ENCODE data around the gene SLC22A5.

The SLC22A5 gene

GRCh38 chr5:132417010-132417439 is 47.5 kb downstream of the SLC22A5 start:
- Histone ChIP-seq H3K4me3 (ENCODE audit: low read depth in 1 of 2, low read length in 2 of 2) (peak overlapping the region in 1 of 2 experiments; percentile 27; a peak in 1 of 4 replicates), H3K9ac (ENCODE audit: low read depth, low read length) (peak overlapping the region; percentile 98), H3K4me1 (ENCODE audit: insufficient read depth, low read length) (peaks cover 90% of the 10 kb centered on the region), H3K27me3 (ENCODE audit: insufficient read depth, low read length, poor library complexity) (no peaks in the 10 kb centered on the region), H3K27ac (ENCODE audit: low read length) (peak overlapping the region; percentile 99), H3K4me2 (ENCODE audit: insufficient read depth, low read length) (peak overlapping the region; percentile 80), H3K79me2 (ENCODE audit: insufficient read depth, low read length) (peaks cover 99% of the 10 kb centered on the region), H2AFZ (ENCODE audit: low read depth, low read length) (no peak overlapping the region), H4K20me1 (ENCODE audit: insufficient read depth, low read length) (no peaks in the 10 kb centered on the region), H3K36me3 (ENCODE audit: insufficient read depth, low read length) (peaks cover 48% of the 10 kb centered on the region), H3K9me3 (ENCODE audit: insufficient read depth, low read length, severe bottlenecking) (no peaks in the 10 kb centered on the region)
- no peak for ATAC-seq (ENCODE audit: insufficient read depth, low read depth)
- TF ChIP-seq CTCF (IDR thresholded peaks at IDR 0.05; ENCODE audit: borderline replicate concordance, extremely low read depth, low read length, poor library complexity, severe bottlenecking) (no peak), EZH2 (IDR thresholded peaks at IDR 0.05; ENCODE audit: borderline replicate concordance, low read depth, low read length, severe bottlenecking) (no peak)
- no peak for DNase-seq

- H3K27ac ChIP-seq (ENCODE audit: low read length), result peak overlapping the region; percentile 99
Observed at GRCh38 chr5:132417461-132417860, 48.0 kb downstream of the SLC22A5 start.

GRCh38 chr5:132417889-132418485 is 48.5 kb downstream of the SLC22A5 start:
- peak overlapping the region; percentile 80 for H3K4me2 ChIP-seq (ENCODE audit: insufficient read depth, low read length)
- DNase-seq (peak; percentile 62), ATAC-seq (ENCODE audit: insufficient read depth, low read depth) (peak; percentile 7; the same call in 1 of the 3 replicates)
- H3K4me1 ChIP-seq (ENCODE audit: insufficient read depth, low read length), result peaks cover 99% of the 10 kb centered on the region
- peaks cover 99% of the 10 kb centered on the region for H3K79me2 ChIP-seq (ENCODE audit: insufficient read depth, low read length)
- H3K4me3 ChIP-seq (ENCODE audit: low read depth in 1 of 2, low read length in 2 of 2), result peak overlapping the region in 1 of 2 experiments; percentile 27; a peak in 1 of 4 replicates
- H3K36me3 ChIP-seq (ENCODE audit: insufficient read depth, low read length), result peaks cover 58% of the 10 kb centered on the region
- no peaks in the 10 kb centered on the region for H4K20me1 ChIP-seq (ENCODE audit: insufficient read depth, low read length)
- H3K9me3 ChIP-seq (ENCODE audit: insufficient read depth, low read length, severe bottlenecking), result no peaks in the 10 kb centered on the region
- H3K27ac ChIP-seq (ENCODE audit: low read length), result peak overlapping the region; percentile 99
- peak overlapping the region; percentile 98 for H3K9ac ChIP-seq (ENCODE audit: low read depth, low read length)
- H2AFZ ChIP-seq (ENCODE audit: low read depth, low read length), result no peak overlapping the region
- TF ChIP-seq CTCF (IDR thresholded peaks at IDR 0.05; ENCODE audit: borderline replicate concordance, extremely low read depth, low read length, poor library complexity, severe bottlenecking) (no peak), EZH2 (IDR thresholded peaks at IDR 0.05; ENCODE audit: borderline replicate concordance, low read depth, low read length, severe bottlenecking) (no peak)
- H3K27me3 ChIP-seq (ENCODE audit: insufficient read depth, low read length, poor library complexity), result no peaks in the 10 kb centered on the region

More at GRCh38 chr5:132417461-132417860, 48.0 kb downstream of the SLC22A5 start:
- Histone ChIP-seq H3K36me3 (ENCODE audit: insufficient read depth, low read length) (peaks cover 53% of the 10 kb centered on the region), H3K4me1 (ENCODE audit: insufficient read depth, low read length) (peaks cover 94% of the 10 kb centered on the region), H3K9ac (ENCODE audit: low read depth, low read length) (peak overlapping the region; percentile 98), H4K20me1 (ENCODE audit: insufficient read depth, low read length) (no peaks in the 10 kb centered on the region), H3K27me3 (ENCODE audit: insufficient read depth, low read length, poor library complexity) (no peaks in the 10 kb centered on the region), H3K4me3 (ENCODE audit: low read depth in 1 of 2, low read length in 2 of 2) (peak overlapping the region in 1 of 2 experiments; percentile 27; a peak in 2 of 4 replicates), H2AFZ (ENCODE audit: low read depth, low read length) (no peak overlapping the region), H3K79me2 (ENCODE audit: insufficient read depth, low read length) (peaks cover 99% of the 10 kb centered on the region), H3K4me2 (ENCODE audit: insufficient read depth, low read length) (peak overlapping the region; percentile 80), H3K9me3 (ENCODE audit: insufficient read depth, low read length, severe bottlenecking) (no peaks in the 10 kb centered on the region)
- no peak for ATAC-seq (ENCODE audit: insufficient read depth, low read depth)
- TF ChIP-seq EZH2 (IDR thresholded peaks at IDR 0.05; ENCODE audit: borderline replicate concordance, low read depth, low read length, severe bottlenecking) (no peak), CTCF (IDR thresholded peaks at IDR 0.05; ENCODE audit: borderline replicate concordance, extremely low read depth, low read length, poor library complexity, severe bottlenecking) (no peak)
- DNase-seq, result no peak
